ENCODE measurements around the gene FGF19. TPM values are rescaled to one million over a fixed set of nuclear protein-coding genes. Genes with fewer than 3 reads are reported as not detected.

FGF19 gene
- total RNA-seq, 1 experiment from 2014 or later = 7.4 TPM

DNA sequence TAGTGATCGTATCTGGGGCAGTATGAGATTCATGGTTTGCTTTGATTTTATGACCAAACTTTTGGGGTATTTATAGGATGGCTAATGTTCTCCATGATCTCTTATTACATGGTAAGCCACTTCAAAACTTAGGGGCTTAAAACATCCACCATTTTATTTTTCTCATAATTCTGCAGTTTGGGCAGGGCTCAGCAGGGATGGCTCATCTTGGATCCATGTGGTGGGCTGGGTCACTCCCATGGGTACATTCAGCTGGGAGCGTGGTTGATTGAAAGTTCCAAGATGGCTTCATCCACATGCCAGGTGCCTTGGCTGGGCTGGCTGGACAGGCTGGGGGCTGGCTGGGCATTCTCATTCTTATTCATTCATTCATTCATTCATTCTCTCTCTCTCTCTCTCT, 30.5 kb upstream of the FGF19 start:
- peaks cover 12 to 17% of the 10 kb centered on the region in 2 experiments for H3K9me3 Mint-ChIP-seq
- TF ChIP-seq, protein P1, sequence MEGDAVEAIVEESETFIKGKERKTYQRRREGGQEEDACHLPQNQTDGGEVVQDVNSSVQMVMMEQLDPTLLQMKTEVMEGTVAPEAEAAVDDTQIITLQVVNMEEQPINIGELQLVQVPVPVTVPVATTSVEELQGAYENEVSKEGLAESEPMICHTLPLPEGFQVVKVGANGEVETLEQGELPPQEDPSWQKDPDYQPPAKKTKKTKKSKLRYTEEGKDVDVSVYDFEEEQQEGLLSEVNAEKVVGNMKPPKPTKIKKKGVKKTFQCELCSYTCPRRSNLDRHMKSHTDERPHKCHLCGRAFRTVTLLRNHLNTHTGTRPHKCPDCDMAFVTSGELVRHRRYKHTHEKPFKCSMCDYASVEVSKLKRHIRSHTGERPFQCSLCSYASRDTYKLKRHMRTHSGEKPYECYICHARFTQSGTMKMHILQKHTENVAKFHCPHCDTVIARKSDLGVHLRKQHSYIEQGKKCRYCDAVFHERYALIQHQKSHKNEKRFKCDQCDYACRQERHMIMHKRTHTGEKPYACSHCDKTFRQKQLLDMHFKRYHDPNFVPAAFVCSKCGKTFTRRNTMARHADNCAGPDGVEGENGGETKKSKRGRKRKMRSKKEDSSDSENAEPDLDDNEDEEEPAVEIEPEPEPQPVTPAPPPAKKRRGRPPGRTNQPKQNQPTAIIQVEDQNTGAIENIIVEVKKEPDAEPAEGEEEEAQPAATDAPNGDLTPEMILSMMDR (conservative IDR thresholded peaks at IDR 0.05) = no peak

More for the DNA sequence above, 30.5 kb upstream of the FGF19 start:
- H2BK5ac ChIP-seq (ENCODE audit: insufficient read length, low read length) = no peak overlapping the region
- H3K79me2 ChIP-seq (ENCODE audit: insufficient read depth, low read length) = no peaks in the 10 kb centered on the region
- H3K27ac ChIP-seq (ENCODE audit: insufficient read length, low read depth, low read length) = no peak overlapping the region
- no peak overlapping the region for H2AFZ ChIP-seq (ENCODE audit: low read length)
- Mint-ChIP-seq H3K27me3 (ENCODE audit: low read depth) (peaks cover 25% of the 10 kb centered on the region), H3K4me1 (peaks cover 10% of the 10 kb centered on the region in 2 experiments), H3K36me3 (ENCODE audit: insufficient read depth in 1 of 3, low read depth in 3 of 3) (peaks cover 0 to 7% (median 0%) of the 10 kb centered on the region in 3 experiments; a peak in 3 of 7 replicates), H3K27ac (no peak overlapping the region), H3K4me3 (no peak overlapping the region; a peak in 1 of 5 replicates)
- no peaks in the 10 kb centered on the region for H4K20me1 ChIP-seq (ENCODE audit: control insufficient read depth, insufficient read depth, insufficient read length)
- H3K4ac ChIP-seq (ENCODE audit: low read depth, low read length) = no peak overlapping the region
- no peaks in the 10 kb centered on the region for H3K27me3 ChIP-seq (ENCODE audit: insufficient read depth, low read length)
- H2BK120ac ChIP-seq (ENCODE audit: low read depth, low read length, poor library complexity, severe bottlenecking) = no peak overlapping the region
- no peak overlapping the region for H4K91ac ChIP-seq (ENCODE audit: insufficient read length, low read depth, low read length)
- no peak overlapping the region for H3K18ac ChIP-seq (ENCODE audit: insufficient read length, low read depth, low read length)
- no peak overlapping the region for H4K8ac ChIP-seq (replicated peaks; ENCODE audit: insufficient read length, low read depth, low read length)
- no peak overlapping the region for H3K56ac ChIP-seq (ENCODE audit: insufficient read length, low read depth, low read length)
- no peak overlapping the region for H3K23ac ChIP-seq (ENCODE audit: insufficient read length, low read depth, low read length)
- no peaks in the 10 kb centered on the region for H3K23me2 ChIP-seq (ENCODE audit: insufficient read length, low read depth, low read length, poor library complexity, severe bottlenecking)
- WGBS (ENCODE audit: extremely low coverage, insufficient read length, low lambda C conversion rate) = no CpG with 5 or more reads among the region's 2 CpGs
- no peak overlapping the region for H3T11ph ChIP-seq (ENCODE audit: low read length)
- DNase-seq = no peak
- no peaks in the 10 kb centered on the region for H3K9me3 ChIP-seq (ENCODE audit: control insufficient read depth, low read depth, low read length)
- H3K9ac ChIP-seq (ENCODE audit: extremely low read depth, insufficient read length, low read length) = no peak overlapping the region
- H4K5ac ChIP-seq (ENCODE audit: insufficient read length, low read depth, low read length) = no peak overlapping the region
- H3K14ac ChIP-seq (ENCODE audit: insufficient read depth, low read length) = no peak overlapping the region
- H3K79me1 ChIP-seq (ENCODE audit: insufficient read depth, low read depth, low read length, poor library complexity, severe bottlenecking) = no peaks in the 10 kb centered on the region
- no peak overlapping the region for H2BK15ac ChIP-seq (ENCODE audit: low read depth, low read length)
- no peaks in the 10 kb centered on the region for H3K4me1 ChIP-seq (ENCODE audit: insufficient read depth, low read length)
- no peak overlapping the region for H2BK20ac ChIP-seq (ENCODE audit: low read depth, low read length, poor library complexity, severe bottlenecking)
- no peak overlapping the region for H2AK5ac ChIP-seq (ENCODE audit: insufficient read length, low read length)
- H2BK12ac ChIP-seq (ENCODE audit: insufficient read length, low read depth, low read length) = no peak overlapping the region
- H3K4me2 ChIP-seq (ENCODE audit: insufficient read depth, insufficient read length, low read length) = no peak overlapping the region
